Eye (tissue), 1 donor: ENCODE measurements around the gene FKBP9.
"Not testable (repeated sequence)": the region's sequence is repeated elsewhere in the genome, so short reads cannot be mapped to it uniquely, and the experiment has no call there.

Source experiments
- DNase-seq: peaks from one replicate; pipeline ENCODE4 v3.0.0-alpha.2; 2015

The FKBP9 gene

GRCh38 chr7:32957326-32958045 is at the start of gene FKBP9:
TSS of gene FKBP9 (plus strand) at chr7:32957440. CDS start at chr7:32957574, 134 bp downstream.
- peak; percentile 93 for DNase-seq

DNA sequence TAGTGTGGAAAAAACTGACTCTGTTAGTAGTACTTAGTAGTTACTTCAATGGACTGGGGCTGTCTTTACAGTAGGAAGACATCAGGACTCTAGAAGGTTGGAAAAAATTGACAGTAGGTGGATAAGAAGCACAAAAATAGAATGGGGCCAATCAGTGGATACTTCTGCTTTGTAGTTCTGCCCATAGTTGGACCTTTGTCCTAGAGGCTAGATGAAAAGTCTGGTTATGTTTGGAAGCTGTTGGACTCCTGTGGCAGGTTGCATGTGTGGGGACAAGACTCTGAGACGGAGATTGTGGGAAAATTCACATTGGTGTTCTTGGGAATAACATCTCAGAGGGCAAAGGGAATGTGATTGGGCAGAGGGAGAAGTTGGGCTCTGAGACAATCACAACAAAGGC is 47.0 kb upstream of the FKBP9 start:
- no peak for DNase-seq

DNA sequence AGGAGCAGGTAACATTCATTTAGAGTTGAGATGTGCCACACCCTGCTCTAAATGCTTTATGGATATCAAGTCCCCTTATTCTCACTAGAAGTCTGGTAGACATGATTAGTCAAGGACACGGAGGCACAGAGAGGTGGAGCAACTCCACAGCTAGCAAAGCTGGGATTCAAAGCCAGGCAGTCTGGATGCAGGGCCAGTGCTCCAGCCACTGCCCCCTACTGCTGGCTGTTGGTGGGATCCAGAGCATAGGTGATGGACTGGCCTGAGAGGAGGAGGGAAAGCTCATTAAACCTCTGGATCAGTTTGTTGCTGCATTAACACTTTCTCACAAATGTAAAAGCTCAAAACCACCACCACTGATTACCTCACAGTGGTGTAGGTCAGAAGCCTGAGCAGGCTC is 43.1 kb upstream of the FKBP9 start:
- no peak for DNase-seq

DNA sequence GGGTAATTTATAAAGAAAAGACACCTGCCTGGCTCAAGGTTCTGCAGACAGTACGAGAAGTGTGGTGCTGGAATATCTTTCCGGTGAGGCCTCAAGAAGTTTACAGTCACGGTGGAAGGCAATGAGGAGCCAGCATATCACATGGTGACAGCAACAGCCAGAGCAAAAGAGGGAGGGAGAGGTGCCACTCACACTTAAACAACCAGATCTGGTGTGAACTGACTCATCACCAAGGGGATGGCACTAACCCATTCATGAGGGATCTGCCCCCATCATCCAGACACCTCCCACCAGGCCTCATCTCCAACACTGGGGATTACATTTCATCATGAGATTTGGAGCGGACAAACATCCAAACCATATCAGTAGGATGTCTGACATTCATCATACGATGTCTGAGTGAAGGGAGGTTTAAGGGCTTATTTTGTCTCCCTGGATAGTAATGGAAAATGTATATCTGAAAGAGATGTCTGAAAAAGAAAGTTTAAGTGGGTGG is 42.2 kb upstream of the FKBP9 start:
- DNase-seq = no peak

- no peak for DNase-seq
Observed at GRCh38 chr7:32916006-32916405, 41.2 kb upstream of the FKBP9 start.

DNA sequence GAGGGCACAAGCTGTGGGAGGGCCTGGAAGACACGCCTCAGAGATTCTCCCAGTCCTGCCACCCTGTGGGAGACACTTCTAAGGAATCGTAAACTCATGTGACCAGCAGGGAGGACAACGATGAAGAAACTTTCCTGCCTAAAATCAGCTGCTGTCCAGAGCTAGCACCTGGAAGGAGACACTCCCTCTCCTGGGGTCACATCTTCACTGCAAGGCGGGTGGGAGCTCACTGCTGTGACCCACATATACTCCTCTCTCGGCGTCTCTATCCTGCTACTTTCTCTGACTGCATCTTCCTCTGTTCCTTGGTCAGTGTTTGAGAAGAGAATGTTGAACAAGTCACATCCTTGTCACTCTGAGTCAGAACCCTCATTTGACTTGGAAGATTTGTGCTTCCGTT is 40.2 kb upstream of the FKBP9 start:
- DNase-seq = not testable (repeated sequence)

- DNase-seq = no peak
Observed at GRCh38 chr7:32921896-32922295, 35.3 kb upstream of the FKBP9 start.

DNA sequence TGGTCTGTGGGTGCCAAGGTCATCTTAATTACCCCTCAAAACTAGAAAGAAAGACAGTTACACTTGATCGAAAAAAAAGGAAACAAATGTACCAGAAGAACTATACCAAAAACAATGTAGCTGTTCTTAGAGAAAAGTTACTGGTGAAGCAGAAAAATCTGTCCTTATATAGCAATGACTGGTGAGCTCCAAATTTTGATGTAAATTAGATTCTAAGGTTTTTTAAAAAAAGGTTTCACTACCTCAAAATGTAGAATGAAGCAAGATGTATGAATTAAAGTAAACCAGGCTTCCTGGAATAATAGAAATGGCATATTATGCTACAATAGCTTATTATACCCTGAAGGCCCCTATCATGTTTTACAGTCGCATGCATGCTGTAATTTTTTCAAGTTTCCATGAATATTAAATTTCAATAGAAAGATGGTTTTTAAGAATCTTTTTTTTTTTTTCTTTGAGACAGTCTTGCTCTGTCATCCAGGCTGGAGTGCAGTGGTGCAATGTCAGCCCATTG is 28.4 kb upstream of the FKBP9 start:
- no peak for DNase-seq

GRCh38 chr7:32929430-32930143 is 27.7 kb upstream of the FKBP9 start:
- DNase-seq = no peak

- DNase-seq = no peak
Observed at GRCh38 chr7:32930378-32930777, 26.9 kb upstream of the FKBP9 start.

DNA sequence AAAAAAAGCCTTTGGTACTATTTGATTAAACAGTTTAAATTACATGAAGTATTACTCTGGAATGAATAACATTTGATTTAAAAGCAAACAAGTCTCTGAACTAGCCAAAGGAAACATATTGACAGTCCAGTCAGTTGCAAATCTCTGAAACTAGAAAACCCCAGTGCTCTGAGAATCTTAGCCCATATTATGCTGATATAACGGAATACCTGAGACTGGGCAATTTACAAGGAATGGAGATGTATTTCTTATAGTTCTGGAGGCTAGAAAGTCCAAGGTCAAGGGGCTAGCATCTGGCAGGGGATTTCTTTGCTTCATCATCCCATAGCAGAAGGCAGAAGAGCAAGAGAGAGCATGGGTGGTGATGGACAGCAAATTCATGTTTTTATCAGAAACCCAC is 21.7 kb upstream of the FKBP9 start:
- no peak for DNase-seq

DNA sequence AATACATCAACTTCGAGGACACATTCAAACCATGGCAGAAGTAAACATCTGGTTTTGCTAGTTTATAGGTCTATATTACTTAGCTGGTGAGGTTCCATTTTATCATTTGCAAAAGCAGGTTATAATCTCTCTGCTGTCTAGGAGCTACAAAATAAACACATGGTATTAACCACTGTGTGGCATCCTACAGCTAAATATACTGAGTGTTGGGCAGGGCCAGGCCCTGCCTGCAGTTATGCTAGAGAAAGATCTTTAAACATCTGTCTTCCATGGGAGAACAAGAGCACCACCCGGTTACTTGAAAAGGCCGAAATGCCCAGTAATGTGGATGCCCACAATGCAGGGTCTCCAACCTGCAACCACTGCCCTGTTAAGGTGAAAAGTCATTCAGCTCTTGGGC is 20.6 kb upstream of the FKBP9 start:
- DNase-seq = no peak

DNA sequence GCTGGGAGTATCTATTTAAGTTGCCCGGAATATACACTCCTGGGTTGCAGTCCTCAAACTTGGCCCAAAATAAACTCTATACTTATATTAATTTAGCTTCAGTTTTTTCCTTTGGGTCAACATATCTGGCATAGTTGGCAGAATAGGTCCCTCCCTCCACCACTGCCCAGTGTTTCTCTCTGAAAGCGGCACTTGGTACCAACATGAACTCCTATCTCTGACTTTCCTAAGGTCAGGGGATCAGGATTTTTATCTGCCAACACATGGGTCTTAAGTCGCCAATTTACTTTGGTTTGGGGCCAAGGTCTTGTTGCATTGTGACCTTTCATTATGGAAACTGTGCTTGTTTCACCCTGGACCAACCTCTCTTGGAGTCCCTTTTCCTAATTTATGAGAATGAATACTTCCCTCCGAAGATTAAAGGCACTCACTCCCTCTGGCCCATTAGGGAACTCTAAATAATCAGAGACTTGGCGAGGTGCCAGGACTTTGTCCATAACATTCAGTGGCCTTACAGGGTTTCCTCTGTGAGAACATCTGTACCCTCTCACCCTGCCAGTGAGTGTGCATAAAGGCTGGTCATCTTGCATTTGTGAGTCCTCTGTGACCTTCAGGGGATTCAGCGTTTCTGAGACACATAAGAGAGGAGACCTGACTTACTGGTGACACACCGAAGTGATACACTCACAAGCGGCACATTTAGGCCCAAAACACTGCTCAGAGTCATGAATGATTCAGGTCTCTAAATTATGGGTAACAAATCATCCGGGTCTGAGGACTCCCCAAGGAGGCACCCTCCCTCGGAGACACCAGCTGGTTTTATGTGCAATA is 19.7 kb upstream of the FKBP9 start:
- DNase-seq = peak; percentile 67

DNA sequence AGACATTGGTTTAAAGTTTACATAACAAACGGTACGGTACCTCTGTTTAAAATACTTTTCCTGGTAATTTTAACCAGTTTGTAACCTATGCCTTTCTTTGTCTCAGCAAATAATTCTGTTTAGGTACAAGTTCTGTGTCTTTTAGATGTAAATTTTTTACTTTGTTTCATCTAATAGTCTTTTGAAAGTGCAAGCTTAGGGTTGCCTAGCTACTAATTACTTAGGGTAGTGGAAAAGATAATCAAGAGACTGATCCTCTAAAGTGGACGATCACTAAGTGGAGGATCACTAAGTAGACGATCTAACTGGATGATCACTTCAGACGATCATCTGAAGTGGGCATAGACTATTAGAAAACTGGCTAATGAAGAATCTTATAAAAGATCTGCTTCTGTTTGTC is 16.1 kb upstream of the FKBP9 start:
- DNase-seq = peak; percentile 12

DNA sequence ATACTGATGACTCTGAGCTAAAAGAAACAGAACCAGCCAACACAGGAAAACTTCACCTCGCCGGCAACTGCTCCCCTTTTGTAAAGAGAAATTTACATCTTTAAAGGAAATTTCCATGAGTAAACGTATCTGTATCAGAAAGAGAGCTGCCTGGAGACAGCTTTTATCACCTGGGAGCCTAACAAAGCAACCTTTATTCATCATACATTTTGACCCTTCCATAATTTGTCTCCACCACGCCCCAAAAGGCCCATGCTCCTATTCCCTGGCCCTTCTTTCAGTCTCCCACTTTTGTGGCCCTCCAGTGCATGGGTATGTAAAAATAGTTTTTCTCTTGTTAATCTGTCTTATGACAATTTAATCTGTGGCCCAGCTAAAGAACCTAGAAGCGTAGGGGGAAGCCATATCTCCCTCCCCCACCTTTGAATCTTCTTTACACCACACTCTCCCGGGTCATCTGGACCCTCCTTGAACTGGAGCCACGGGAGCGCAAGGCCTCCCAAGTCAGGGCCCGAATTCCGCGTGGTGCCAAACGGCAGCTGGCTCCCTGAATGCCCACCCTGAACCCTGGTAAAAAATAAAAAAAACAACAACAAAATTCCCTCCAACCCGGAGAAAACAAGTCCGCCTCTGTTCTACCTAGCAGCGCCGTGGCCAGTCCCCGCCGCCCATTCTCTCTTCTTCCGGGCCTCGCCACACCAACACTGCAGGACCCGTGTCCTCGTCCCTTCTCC is 15.4 kb upstream of the FKBP9 start:
- no peak for DNase-seq

GRCh38 chr7:32942415-32943251 is 14.6 kb upstream of the FKBP9 start:
- peak; percentile 93 for DNase-seq

DNA sequence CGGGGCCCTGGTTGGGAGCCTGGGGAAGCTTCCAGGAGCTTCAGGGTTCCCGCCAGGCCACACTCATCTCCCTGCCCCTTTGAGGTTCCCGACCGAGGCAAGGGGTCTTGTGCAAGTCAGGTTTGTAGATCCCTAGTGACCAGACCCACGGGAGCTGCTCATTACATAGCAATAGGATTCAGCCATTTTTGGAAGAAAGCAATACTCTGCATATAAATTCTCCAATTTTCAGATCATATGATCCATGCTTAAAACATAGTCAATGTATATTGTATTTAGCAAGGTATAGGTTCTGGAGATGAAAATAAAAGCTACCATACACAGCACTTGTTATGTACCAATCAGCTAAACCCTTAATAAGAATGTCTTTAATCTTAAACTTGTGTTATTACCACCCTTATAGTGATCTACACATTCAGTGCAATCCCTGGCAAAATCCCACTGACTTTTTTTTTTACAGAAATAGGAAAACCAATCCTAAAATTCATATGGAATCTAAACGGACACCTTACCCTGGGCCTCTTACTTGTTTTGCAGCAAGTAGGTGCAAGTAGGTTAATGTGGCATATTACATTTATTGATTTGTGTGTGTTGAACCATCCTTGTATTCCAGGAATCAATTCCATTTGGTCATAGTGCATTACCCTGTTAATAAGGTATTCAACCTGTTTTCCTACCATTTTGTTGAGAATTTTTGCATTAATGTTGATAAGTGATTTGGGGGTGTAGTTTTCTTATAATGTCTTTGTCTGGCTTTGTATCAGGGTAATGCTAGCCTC is 13.8 kb upstream of the FKBP9 start:
- no peak for DNase-seq

GRCh38 chr7:32947420-32947983 is 9.7 kb upstream of the FKBP9 start:
- DNase-seq = no peak

- no peak for DNase-seq
Observed at GRCh38 chr7:32948202-32948601, 9.0 kb upstream of the FKBP9 start.

GRCh38 chr7:32952876-32953275 is 4.4 kb upstream of the FKBP9 start:
- no peak for DNase-seq
